IPS DF 19.7 (cell line): Measurements from ENCODE around the gene DNAJC22.
A peak's percentile ranks its signal among the peaks of the same experiment; 100 is the strongest.
"Not testable (repeated sequence)": the region's sequence is repeated elsewhere in the genome, so short reads cannot be mapped to it uniquely, and the experiment has no call there.

Source experiments
- DNase-seq: peaks from one replicate; pipeline ENCODE4 v3.0.0-alpha.2; 2013; ENCODE audit warnings: low read depth, low spot score

The DNAJC22 gene

DNA sequence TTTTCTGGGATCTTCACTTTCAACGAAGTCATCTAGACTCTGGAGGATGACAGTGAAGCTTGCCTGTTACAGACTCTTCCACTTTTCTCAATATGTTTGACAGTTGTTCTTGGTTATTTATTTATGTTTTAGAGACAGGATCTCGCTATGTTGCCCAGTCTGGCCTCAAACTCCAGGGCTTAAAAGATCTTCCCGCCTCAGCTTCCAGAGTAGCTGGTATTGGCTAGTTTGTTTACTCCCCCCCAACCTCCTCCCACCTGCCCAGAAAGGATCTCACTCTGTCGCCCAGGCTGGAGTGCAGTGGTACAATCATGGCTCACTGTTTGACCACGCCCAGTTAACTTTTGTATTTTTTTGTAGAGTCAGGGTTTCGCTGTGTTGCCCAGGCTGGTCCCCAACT lies 23.9 kb downstream of the DNAJC22 start:
- DNase-seq: no peak

DNA sequence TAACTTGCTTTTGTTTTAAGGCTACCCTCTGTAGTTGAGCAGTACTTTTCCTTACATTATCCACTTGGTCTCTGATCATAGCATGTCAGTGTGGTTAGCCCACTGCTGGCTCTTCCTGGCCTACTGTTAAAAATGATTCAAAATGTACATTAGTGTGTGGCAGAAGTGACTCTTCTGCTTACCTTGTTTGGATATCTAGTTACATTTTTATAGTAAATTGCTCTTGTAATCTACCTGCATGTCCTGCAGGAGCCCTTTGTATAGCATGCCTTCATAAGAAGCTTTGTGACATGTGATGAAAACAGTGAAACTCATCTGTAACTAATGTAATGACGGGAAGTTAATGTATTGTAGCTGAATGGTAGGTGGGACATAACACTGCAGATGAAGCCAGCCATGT lies 28.7 kb downstream of the DNAJC22 start:
- DNase-seq: no peak

DNA sequence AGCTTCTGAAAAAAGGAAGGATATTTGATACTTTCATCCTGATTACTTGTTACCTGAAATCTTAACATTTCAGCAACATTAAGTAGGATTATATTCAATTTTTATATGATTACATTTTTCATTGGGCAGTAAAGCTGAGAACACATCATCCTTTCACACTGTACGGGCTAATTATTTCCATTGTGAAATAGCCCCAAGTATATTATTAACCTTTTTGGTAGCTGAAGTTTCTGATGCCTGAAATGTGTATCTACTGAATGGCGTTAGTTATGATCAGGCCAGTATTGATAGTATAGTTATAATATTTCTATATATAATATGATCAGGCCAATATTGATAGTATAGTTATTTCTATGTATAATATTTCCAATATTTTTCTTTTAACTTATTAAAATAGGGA lies 30.7 kb downstream of the DNAJC22 start:
- DNase-seq: no peak

DNA sequence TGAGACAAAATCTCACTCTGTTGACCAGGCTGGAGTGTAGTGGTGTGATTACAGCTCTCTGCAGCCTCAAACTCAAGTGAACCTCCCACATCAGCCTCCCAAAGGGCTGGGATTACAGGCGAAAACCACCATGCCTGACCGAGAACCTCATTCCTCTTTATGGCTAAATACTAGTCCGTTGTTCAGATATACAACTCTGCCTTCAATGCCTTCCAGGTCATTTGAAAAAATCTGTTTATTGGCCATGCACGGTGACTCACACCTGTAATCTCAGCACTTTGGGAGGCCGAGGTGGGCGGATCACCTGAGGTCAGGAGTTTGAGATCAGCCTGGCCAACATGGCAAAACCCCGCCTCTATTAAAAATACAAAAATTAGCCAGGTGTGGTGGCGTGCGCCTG lies 33.5 kb downstream of the DNAJC22 start:
- DNase-seq: not testable (repeated sequence)

DNA sequence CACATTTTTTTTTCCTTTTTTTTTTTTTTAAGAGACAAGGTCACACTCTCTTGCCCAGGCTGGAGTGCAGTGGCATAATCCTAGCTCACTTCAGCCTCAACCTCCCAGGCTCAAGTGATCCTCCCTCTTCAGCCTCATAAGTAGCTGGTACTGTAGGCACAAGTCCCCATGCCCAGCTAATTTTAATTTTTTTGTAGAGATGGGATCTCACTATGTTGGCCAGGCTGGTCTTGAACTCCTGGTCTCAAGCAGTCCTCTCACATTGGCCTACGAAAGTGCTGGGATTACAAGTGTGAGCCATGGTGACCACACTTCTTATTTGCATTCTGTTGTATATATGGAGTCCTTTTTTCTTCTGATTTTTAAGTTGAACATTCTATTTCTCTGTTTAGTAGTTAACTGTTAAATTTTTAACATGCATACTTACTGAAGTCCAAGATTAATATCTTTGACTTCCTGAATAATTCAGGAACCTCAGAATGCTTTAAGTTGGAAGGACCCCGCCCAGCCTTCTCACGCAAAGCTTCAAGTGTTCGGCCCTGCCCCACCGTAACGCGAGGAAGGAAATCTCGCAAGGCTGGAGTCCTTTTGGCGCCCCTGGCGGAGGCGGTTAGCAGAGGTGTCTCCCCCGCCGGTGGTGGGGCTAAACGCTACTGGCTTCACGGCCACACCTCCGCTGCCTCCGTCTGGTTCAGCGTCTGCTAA lies 42.1 kb downstream of the DNAJC22 start:
- DNase-seq: peak; percentile 64

DNA sequence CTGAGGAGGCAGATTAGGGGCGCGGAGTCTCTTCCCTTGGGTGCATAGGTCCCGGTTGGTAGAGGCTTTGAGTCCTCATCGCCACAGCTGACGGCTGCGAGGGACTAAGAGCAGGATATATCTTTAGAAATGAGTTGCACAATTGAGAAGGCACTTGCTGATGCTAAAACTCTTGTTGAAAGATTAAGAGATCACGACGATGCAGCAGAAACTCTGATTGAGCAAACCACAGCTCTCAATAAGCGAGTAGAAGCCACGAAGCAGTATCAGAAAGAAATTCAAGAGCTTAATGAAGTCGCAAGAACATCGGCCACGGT lies 42.7 kb downstream of the DNAJC22 start:
- no peak for DNase-seq

DNA sequence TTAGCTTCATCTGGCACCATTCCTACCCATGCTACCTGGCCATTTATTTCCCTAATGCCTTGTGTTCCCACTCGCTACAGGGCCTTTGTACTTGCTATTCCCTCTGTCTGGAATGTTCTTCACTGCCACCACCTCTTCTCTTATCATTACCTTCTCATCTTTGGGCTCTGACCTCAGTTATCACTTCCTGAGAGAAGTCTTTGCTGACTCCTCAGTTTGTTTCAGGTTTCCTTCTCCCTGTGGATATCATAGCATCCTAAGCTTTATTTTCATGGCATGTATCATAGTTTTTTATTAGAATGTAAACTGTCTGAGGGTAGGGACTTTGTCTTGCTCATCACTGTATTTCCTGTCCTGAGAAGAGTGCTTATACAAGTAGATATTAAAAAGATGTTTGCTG lies 50.3 kb downstream of the DNAJC22 start:
- no peak for DNase-seq

DNA sequence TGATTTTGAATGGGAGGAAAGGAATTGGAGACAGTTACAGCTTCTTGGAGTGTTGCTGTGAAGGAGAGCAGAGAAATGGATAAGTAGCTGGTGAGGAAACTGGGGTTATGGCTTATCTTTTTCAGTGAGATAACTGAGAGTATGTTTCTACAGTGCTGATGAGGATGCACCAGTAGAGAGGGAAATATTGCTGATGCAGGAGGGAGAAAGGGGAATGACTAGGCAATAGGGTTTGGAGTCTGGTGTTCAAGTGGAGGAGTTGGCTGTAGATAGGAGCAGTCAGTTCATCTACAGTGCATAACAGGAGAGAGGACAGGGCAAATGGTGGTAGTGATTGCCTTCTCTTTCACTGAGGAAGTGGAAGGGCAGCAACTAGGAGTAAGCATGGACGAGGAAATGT lies 53.6 kb downstream of the DNAJC22 start:
- DNase-seq: no peak
